Omental fat pad (tissue), 4 donors: ENCODE results near the gene GAB1. TPM values are rescaled to one million over a fixed set of nuclear protein-coding genes. Genes with fewer than 3 reads are reported as not detected.

Source experiments
- ATAC-seq: fragments of 150-250 bp; one replicate; pipeline ENCODE4 v1.9.1; 2016; ENCODE audit warnings: mild to moderate bottlenecking, moderate library complexity; ENCODE audit not compliant: low FRiP score
- DNase-seq: peaks from one replicate; pipeline ENCODE4 v3.0.0-alpha.2; 2019; ENCODE audit warnings: low spot score
- total RNA-seq, 4 donors: library from RNA; depleted of rRNA; stranded (reverse); fragments of >200 nt; gene quantifications; one replicate each; pipeline ENCODE4 v1.1.0, GENCODE V29; 2016
- TF ChIP-seq, protein P1 (sequence below), 3 donors: fragments of 450-650 bp; IDR thresholded peaks; one replicate each; pipeline ENCODE4 v1.5.1; 2016 to 2017; ENCODE audit warnings: antibody characterized with exemption in 3 of 3, mild to moderate bottlenecking in 3 of 3, moderate library complexity in 2 of 3

Gene GAB1
- total RNA-seq, 4 donors from 2014 or later, result 9.4 to 32.2 (median 29.4) TPM

GRCh38 chr4:143367863-143368262 is 31.2 kb downstream of the GAB1 start:
- ATAC-seq (no peak), DNase-seq (no peak)
- TF ChIP-seq, protein P1, sequence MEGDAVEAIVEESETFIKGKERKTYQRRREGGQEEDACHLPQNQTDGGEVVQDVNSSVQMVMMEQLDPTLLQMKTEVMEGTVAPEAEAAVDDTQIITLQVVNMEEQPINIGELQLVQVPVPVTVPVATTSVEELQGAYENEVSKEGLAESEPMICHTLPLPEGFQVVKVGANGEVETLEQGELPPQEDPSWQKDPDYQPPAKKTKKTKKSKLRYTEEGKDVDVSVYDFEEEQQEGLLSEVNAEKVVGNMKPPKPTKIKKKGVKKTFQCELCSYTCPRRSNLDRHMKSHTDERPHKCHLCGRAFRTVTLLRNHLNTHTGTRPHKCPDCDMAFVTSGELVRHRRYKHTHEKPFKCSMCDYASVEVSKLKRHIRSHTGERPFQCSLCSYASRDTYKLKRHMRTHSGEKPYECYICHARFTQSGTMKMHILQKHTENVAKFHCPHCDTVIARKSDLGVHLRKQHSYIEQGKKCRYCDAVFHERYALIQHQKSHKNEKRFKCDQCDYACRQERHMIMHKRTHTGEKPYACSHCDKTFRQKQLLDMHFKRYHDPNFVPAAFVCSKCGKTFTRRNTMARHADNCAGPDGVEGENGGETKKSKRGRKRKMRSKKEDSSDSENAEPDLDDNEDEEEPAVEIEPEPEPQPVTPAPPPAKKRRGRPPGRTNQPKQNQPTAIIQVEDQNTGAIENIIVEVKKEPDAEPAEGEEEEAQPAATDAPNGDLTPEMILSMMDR (IDR thresholded peaks at IDR 0.05), result no peak

GRCh38 chr4:143369552-143369951 is 32.9 kb downstream of the GAB1 start:
- ATAC-seq, result no peak
- DNase-seq, result no peak
- TF ChIP-seq, protein P1 (IDR thresholded peaks at IDR 0.05), result no peak

DNA sequence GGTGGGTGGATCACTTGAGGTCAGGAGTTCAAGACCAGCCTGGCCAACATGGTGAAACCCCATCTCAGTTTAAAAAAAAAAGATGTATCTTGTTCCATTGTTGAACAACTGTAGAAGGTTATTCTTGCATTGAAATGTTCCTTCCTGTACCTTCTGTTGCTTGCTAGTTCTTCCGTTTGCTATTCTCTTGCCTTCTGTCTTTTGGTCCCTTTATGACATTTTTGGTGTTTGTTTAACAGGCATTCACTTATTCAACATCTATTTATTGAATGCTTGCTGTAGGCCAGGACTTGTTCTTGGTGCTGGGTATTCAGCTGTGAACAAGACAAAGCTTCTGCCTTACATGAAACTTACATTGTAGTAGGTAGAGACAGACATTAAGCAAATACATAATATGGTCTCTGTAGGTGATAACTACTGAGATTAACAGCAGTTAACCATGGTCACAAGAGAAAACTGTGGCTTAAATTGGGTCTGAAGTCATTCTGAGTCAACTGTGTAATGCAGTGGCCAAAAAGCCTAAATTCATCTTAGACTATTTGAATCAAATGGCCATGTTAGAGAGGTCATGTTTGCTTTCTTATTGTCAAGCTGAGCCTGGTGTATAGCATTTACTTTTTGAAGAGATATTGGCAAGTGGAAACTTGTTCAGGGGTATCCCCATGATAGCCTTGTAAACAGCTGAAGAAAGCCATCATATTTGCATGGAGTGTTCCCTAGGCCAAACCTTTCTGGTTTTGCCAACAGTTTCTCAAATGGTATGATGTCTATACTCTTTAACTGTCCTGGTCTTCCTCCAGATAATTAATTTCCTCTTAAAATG is 35.6 kb downstream of the GAB1 start:
- TF ChIP-seq, protein P1 (IDR thresholded peaks at IDR 0.05), result no peak
- ATAC-seq (no peak), DNase-seq (no peak)

DNA sequence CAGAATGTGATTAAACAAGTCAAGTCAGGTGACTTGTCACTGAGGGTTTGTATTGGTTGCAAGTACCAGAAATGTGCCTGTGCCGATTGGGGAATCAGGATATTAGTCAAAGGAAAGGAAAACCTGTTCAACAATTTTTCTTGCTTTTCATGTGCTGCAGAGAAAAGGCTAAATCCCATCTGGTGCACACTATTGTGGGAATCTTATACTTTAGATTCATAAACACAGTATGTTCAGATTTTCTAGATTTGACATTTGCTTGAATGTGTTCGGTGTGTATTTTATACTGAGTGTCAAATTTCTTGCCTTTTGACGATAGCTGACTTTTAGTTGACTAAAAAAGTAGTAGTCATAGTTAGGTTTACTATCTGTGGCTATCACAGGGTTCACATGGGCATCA is 37.6 kb downstream of the GAB1 start:
- DNase-seq (no peak), ATAC-seq (no peak)
- TF ChIP-seq, protein P1 (IDR thresholded peaks at IDR 0.05), result no peak

GRCh38 chr4:143374771-143375170 is 38.1 kb downstream of the GAB1 start:
- TF ChIP-seq, protein P1 (IDR thresholded peaks at IDR 0.05), result no peak
- DNase-seq (no peak), ATAC-seq (no peak)

- ATAC-seq (no peak), DNase-seq (no peak)
- TF ChIP-seq, protein P1 (IDR thresholded peaks at IDR 0.05), result no peak
Observed at GRCh38 chr4:143375326-143376073, 38.8 kb downstream of the GAB1 start.
